KG1 (cell line): ENCODE measurements around the gene EXOSC5.
"Not testable (repeated sequence)": the region's sequence is repeated elsewhere in the genome, so short reads cannot be mapped to it uniquely, and the experiment has no call there.

Experiments used
- DNase-seq: peaks from one replicate; lab custom pipeline; 2025; lab: John Stamatoyannopoulos, UW

EXOSC5 gene

DNA sequence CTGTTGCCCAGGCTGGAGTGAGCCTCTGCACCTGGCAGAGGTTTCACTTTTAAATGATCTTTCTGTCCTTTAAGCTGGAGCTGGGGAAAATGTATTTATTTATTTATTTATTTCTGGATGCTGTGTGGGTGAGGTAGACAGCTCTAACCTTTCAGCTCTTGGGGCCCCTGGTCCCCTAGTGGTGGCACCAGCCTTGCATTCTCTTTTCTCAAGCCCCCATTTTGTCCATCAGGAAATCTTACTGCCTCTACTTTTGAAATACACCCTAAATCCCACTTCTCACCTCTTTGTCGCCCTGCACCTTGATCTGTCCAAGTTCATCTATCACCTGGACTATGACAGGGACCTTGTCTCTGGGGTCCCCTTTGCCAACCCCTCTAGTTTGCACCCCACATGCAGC, 31.1 kb downstream of the EXOSC5 start:
- no peak for DNase-seq

- no peak for DNase-seq
Measured at GRCh38 chr19:41364524-41365391, 32.4 kb downstream of the EXOSC5 start.

DNA sequence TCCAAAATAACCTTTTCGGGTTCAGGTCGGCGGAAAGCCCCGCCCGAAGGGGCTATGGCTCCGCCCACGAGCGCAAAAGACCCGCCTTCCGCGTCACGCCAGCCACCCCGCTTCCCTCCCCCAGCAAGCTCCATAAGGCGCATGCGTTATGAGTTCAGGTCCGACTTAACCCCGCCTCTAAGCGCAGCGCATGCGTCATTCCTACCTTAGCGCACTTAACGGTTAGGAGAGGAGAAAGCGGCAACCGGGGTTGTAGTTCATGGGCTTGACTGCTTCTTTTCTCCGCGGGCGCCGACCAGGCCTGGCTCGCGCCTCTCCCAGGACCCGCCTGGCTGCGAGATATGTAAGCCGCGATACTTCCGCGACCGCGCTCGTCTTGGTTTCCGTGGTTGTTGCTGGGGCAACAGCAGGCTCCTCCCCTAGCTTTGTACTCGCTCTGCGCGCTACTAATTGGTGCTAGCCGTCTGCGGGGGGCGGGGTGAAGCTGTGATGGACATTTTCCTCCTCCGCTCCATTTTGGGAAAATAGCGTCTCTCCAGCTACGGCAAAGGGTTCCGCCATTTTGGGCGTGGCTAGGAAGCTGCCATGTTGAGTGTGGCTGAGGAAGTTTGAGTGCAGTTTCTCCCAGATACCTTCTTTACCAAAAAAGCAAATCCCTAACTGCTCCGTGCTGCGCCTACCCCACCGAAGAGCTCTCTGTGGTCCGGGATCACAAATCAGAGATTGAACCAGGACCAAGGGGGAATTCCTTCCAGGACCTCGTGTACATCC, 33.2 kb downstream of the EXOSC5 start, which contains the start of gene B9D2:
Gene B9D2 (minus strand): TSS at position 397 of the 771 bp plus-strand sequence. CDS start 630 bp downstream, outside the sequence.
- DNase-seq, result peak; percentile 91

- no peak for DNase-seq
Measured at GRCh38 chr19:41363371-41363752, 33.8 kb downstream of the EXOSC5 start.

DNA sequence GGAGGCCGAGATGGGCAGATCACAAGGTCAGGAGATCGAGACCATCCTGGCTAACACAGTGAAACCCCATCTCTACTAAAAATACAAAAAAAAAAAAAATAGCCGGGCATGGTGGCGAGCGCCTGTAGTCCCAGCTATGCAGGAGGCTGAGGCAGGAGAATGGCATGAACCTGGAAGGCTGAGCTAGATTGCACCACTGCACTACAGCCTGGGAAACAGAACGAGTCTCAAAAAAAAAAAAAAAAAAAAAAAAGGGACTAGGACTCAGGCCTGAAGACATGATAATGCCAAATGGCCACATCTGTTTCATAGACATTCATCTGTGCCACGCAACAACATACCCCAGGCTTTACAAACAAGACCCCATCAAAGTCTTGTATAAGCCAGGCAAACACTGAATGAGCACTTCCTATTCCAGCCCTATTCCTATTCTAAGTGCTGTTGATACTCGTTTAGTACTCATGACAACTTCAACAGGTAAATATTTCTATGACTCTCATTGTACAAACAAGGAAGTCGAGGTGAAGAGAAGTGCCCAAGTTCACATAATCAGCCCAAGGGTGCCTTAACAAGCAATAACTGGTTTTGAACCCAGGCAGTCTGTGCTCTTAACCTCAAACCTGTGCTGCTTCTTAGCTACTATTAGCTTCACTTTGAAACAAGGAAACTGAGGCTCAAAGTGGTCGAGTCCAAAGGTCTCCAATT, 34.9 kb downstream of the EXOSC5 start:
- DNase-seq, result no peak

DNA sequence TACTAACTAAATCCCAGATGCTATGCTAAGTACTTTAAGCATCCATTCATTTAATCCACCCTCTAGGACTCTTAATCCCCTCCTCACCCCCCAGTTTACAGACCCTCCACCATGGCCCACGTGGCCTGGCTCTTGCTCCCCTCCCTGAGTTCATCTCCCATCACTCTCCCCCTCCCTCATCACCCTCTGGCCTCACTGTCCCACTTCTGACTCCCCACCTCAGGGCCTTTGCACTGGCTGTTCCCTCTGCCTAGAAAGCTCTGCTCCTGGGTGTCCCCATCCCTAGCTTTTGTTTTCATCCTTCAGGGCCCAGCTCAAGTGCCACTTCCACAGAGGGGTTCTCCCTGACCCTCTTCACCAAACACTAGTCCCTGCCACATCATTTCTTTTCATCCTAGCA, 37.4 kb downstream of the EXOSC5 start:
- no peak for DNase-seq

DNA sequence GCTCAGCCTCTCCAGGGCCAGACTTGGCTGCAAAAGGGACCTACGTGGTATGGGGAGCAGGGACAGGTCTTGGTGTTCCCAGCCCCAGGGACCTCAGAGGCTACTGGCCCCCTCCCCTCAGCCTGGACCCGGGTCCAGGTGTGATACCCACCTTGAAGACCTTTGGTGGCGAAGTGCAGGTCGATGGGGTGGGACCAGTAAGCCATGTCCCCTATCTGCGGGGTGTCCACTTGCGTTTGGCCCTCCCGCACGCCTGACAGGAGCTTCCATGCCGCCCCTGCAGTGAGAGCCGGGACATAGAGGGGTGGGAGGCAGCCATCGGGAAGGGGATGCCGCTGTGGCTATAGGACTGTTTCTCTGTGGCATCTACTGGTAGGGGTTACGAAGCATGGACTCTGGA, 39.4 kb downstream of the EXOSC5 start:
- DNase-seq, result no peak

DNA sequence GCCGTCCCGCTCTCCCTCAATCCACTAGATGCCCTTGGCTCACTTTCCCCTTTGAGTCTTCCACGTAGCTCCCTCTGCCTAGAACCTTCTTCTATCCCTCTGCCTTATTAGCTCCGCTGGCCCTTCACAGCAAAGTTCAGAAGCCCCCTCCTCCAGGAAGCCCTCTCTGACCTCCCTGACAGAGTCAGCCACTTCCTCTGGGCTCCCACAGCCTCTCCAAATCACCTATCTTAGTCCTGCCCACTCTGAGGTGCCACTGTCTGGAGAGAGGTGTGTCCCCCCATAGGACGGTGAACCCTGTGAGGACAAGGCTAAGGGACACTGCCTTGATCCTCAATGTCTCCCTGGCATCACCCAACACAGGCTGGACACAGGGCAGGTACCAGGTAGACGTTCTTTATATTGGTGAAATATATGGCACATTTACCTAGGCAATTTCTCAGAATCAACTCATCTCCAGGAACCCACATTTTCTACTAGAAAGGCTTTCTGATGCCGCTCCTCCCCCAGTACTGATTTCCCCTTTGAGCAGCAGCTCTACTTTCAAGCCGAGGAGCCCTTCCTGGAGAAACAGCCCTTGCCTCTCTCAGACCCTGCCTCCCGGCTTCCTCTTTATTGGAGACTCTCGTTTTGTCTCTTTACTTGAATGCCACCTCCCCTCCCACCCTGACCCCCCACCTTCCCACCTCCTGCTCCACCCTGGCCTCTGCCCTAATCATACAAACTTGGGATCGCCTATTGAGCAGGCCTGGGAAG, 40.0 kb downstream of the EXOSC5 start:
- DNase-seq, result no peak

DNA sequence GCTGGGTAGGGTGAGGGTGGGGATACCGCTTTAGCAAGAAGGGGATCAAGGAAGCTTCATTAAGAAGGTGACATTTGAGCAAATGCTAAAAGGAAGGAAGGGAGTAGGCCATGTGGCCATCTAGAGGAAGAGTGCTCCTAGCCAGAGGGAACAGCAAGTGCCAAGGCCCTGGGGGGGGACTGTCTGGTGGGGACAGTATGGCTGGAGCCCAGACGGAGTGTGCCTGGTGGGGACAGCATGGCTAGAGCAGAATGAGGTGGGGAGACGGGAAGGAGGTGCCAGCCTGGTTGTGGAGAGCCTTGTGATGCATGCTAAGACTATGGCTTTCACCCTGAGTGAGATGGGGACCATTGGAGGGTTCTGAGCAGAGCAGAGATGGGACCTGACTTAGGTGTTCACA, 41.4 kb downstream of the EXOSC5 start:
- DNase-seq, result no peak

GRCh38 chr19:41355035-41355434, 42.1 kb downstream of the EXOSC5 start:
- no peak for DNase-seq

- no peak for DNase-seq
Measured at GRCh38 chr19:41354343-41354953, 42.7 kb downstream of the EXOSC5 start.

- peak; percentile 64 for DNase-seq
Measured at GRCh38 chr19:41353466-41354342, 43.5 kb downstream of the EXOSC5 start, which contains the start of gene TGFB1. Gene TGFB1 (minus strand): TSS chr19:41353922. CDS start chr19:41353044, 878 bp downstream.

- DNase-seq, result peak; percentile 55
Measured at GRCh38 chr19:41352609-41353465, 44.3 kb downstream of the EXOSC5 start.

DNA sequence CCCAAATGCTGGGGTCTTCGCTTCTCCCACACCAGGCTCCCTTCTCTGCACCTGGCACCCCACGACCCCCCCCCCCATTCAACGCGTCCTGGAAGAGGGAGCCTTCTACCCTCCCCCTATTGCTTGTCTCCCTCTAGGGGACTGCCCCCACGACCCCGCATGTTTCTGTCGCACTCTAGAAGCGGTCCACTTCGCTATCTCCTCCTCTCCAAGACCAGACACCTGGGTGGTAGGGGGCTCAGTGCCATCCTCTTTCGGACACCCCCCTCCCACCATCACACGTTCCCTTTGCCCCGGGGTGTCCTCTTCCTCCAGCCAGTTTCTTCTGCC, 44.9 kb downstream of the EXOSC5 start:
- no peak for DNase-seq

DNA sequence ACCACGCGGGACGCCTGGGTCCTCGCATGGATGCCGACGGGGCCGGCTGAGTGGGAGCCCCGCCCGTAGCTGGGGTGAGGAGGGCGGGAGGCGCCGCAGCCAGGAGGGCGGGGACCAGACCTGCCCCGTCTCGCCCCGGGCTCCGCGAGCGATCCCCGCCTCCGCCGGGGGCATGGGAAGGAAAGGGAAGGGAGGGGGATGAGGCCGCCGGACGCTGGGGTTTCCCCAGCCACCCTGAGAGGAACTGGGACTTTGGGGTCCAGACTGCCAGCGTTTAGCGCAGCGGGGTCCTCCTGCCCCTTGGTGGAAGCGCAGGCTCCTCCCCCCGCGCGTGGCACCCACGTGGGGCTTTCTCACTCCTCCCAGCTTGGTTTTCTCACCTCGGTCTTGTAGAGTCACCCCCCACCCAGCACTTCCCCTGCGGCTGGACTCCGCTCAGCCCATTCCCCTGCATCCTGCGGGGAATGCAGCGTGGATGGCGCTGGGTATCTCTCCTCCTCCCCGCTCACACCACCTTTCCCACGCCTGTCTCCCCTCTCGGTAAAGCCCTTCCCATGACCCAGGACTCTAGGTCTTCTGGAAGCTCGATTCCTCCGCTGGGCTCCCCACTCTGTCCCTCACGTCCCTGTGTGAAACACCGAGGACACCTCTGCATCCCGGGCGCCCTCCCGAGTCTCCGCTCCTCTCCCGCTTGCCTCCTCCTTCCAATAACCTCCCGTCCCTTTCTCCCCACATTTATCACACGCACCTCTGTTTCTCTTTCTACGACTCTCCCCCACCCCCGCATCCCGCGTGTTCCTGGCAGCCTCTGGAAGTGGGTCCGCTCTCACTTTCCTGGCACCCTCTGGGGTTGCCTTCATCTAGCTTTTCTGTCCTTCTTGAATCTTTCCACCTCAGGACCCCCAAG, 45.6 kb downstream of the EXOSC5 start:
- DNase-seq, result peak; percentile 55

DNA sequence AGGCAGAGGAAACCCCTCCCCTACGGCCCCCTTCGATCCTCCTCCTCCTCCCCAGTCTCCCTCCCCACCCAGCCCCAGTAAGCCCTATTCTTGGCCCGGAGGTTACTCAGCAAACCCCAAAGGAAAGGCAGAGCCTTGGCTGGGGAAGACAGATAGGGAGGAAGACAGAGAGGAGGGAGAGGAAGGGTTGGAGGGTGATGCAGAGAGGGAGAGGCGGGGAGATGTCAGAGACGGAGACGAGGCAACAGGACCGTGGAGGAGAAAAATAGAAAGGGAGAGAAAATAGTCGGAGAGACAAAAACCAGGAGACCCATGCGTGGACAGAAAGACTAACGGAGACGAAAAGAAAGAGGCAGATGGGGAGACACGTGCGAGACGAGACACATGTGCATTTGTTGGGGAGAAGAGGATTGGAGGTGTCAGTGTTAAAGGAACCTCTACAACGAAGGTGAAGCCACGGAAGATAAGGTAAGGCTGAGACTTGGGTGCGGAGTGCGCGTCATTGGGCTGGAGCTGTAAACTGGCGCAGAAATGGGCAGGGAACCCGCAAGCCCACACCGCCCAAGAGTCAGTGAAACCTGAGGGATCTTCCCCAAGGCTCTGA, 46.3 kb downstream of the EXOSC5 start:
- peak; percentile 55 for DNase-seq

DNA sequence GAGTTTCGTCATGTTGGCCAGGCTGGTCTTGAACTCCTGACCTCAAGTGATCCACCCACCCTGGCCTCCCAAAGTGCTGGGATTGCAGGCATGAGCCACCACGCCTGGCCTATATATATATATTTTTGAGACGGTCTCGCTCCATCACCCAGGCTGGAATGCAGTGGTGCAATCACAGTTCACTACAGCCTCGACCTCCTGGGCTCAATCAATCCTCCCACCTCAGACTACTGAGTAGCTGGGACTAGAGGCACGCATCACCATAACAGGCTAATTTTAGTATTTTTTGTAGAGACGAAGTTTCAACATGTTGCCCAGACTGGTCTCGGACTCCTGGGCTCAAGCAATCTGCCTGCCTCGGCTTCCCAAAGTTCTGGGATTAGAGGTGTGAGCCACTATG, 50.2 kb downstream of the EXOSC5 start:
- DNase-seq, result not testable (repeated sequence)

DNA sequence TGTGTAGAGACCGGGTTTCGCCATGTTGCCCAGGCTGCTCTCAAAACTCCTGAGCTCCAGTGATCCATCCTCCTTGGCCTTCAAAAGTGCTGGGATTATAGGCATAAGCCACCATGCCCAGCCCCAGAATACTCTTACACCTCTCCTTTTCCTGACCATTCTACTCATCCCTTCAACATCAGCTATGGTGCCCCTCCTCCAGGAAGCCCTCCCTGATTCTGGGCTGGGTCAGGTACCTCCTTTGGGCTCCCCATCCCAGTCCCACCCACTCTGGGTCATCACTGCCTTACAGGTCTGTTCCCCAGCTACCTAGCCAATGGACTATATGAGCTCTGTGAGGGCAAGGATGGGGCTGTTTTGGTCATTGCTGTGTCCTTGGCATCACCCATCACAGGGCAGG, 53.0 kb downstream of the EXOSC5 start:
- DNase-seq, result no peak
